ENCODE results near the gene NPAS1.
"Not testable (repeated sequence)": the region's sequence is repeated elsewhere in the genome, so short reads cannot be mapped to it uniquely, and the experiment has no call there.

Gene NPAS1

GRCh38 chr19:46990991-46991676 is 28.5 kb upstream of the NPAS1 start:
- peak; percentile 38 for DNase-seq (ENCODE audit: low read depth)

- DNase-seq (ENCODE audit: low read depth) = no peak
Measured at GRCh38 chr19:46992699-46993535, 26.7 kb upstream of the NPAS1 start.

DNA sequence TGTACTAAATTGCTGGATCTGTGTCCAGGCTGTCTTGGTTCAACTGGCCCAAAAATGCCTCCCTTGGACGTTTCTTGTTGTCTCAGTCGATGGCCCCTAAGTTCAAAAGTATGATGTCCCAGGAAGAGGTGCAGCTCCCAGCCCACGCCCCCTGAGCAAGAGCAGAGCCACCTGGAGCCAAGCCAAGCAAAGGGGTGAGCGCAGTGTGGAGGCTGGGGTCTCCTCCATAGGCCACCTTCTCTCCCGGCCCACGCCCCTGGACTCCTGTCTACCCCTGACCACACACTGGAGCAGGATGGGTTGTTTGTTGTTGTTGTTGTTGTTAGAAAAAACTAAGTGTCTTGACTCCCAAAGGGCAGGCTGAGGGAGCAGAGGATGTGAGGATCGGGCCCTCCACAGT is 26.0 kb upstream of the NPAS1 start:
- no peak for DNase-seq (ENCODE audit: low read depth)

DNA sequence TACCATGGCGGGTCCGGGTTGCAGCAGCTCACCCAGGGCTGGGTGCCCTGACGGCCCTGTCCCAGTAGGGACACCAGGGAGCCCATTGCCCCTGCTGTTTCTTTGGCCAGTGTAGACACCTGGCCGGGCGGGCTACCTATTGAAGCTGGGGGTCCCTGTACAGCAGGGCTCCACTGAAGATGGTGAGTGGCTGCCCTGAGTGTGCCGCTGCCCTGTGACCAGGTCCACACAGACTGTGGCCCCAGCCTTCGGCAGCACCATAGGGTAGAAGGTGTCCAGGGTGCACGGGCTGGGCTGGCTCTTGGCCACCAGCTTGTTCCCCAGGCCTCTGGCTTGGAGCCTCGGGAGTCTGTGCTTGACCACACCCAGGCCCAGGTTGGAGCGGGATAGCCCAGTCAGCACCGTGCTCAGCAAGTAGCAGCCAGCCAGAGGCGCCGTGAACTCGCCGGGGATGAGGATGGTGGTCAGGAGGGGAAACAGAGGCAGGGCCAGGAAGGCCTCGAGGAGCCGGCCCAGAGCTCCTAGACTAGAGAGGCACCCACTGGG is 25.4 kb upstream of the NPAS1 start:
- DNase-seq (ENCODE audit: low read depth) = no peak

GRCh38 chr19:46995492-46995891 is 24.1 kb upstream of the NPAS1 start:
- DNase-seq (ENCODE audit: low read depth) = no peak

- no peak for DNase-seq (ENCODE audit: low read depth)
Measured at GRCh38 chr19:46998445-46999125, 21.1 kb upstream of the NPAS1 start.

GRCh38 chr19:46999377-46999776 is 20.3 kb upstream of the NPAS1 start:
- DNase-seq (ENCODE audit: low read depth) = no peak

DNA sequence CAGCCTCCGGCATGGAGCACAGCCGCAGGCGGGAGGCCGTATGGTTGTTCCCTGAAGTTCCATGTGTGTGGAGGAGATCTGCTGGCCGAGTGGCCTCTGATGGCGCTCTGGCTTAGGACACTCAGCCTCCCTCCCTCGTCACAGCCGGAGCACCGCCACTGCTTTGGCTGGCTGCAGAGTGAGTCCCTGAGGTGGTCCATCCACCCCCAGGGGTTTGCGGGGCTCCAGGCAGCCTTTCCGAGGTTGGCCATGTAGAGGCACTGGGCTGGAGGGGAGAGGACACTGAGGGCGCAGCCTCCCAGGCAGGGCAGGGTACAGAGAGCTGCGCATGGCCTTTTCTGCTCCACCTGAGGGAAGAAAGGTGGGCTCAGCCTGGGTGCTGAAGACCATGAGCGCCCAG is 19.8 kb upstream of the NPAS1 start:
- DNase-seq (ENCODE audit: low read depth) = no peak

- DNase-seq (ENCODE audit: low read depth) = no peak
Measured at GRCh38 chr19:47000373-47000772, 19.3 kb upstream of the NPAS1 start.

GRCh38 chr19:47001584-47001983 is 18.1 kb upstream of the NPAS1 start:
- DNase-seq (ENCODE audit: low read depth) = no peak

- DNase-seq (ENCODE audit: low read depth) = no peak
Measured at GRCh38 chr19:47002106-47002766, 17.4 kb upstream of the NPAS1 start.

DNA sequence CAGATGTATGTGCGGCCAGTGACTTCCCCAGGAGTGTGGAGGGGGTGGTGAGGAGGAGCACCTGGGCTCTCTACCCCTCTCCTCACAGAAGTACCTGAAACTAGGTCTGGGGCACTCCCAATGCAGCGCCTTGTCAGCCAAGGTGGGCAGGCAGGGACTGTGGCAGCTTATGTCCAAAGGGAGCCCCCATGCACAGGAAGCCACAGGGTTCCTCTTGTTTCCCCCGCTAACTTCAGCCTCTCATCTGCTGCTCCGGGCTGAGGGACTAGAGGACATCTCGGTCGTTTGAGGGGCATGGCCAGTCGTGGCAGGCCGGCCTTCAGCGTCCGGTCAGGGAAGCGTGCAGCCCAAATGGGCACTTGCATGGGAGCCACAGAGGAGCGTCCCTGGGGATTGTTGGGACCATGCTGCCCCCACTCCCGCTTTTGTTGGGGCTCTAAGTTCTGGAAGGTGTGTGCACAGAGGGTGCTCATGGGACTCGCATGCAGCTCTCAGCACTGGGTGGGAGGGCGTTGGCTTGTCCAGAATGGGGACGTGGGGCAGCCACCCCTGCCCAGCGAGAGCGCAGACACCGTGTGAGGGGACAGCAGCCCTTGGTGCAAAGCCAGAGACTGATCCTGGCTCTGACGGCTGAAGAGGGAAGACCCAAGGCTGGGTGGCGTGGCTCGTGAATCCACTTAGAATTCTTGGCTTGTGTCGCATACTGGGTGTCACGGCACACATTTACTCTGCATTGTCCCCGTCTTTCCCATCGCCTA is 16.6 kb upstream of the NPAS1 start:
- no peak for DNase-seq (ENCODE audit: low read depth)

DNA sequence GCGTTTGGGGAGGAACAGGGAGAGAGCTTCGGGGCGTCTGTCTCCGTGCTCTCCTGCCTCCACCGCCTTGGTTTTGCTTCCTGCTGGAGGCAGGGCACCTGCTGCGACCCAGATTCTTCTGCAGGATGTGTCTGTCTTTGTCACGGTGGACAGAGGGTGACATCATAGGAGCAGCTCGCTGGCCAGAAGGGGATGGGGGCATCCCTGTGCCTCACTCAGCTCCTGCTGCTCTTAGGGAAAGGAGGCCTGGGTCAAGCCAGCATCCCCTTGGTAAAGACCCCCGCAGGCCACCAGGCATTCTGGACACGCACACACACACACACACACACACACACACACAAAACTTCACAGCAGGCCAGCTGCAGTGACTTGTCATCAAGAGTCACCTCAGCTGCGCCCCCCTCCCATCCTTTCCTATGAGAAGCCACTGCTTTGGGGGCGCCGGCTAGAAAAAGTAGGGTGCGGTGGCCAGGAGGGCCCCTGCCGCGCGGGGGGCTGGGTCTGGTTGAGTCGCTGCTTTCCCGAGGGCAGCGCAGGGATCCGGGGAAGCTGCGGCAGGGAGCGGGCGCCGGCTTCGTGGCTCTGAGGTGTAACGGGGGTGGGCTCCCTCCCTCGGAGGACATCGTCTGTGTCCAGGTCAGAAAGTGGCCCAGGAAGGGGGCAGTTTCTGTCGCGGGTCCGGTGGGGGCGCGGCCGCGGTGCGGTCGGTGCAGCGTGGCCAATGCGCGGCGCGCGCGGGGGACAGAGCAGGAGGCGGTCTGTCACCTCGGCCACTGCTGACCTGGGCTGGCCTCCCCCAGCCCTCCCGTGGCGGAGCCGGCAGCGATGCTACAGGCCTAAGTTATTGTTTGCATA is 15.8 kb upstream of the NPAS1 start:
- DNase-seq (ENCODE audit: low read depth) = no peak

GRCh38 chr19:47005164-47005641 is 14.4 kb upstream of the NPAS1 start:
- DNase-seq (ENCODE audit: low read depth) = no peak

DNA sequence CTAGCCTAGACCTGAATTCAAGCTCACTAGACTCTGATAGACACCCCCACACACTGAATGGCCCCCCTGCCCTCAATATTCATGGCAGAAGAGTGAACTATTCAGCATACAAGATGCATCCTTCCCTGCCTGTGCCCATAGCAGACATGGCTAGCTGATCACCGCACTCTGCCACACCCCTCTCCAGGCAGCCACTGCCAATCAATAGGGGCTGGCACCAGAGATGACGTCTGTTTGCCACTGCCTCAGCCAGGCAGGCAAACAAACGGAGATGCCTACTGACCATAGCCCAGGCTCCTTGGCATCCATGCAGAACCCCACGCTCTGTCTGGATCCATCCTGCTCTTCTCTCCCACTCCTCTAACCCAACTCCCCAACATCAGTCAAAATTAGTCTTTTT is 13.8 kb upstream of the NPAS1 start:
- DNase-seq (ENCODE audit: low read depth) = no peak

- no peak for DNase-seq (ENCODE audit: low read depth)
Measured at GRCh38 chr19:47006496-47006895, 13.1 kb upstream of the NPAS1 start.

DNA sequence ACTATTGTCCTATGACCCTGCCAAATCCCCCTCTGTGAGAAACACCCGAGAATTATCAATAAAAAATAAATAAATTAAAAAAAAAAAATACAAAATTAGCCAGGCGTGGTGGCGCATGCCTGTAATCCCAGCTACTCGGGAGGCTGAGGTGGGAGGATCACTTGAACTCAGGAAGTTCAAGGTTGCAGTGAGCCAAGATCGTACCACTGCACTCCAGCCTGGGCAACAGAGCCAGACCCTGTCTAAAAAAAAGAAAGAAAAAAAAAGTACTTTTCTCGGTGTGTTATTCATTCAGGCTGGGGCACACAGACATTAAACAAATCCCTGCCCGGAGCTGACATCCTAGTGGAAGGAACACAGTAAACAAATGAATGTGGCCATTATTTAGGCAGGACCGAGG is 9.1 kb upstream of the NPAS1 start:
- not testable (repeated sequence) for DNase-seq (ENCODE audit: low read depth)

DNA sequence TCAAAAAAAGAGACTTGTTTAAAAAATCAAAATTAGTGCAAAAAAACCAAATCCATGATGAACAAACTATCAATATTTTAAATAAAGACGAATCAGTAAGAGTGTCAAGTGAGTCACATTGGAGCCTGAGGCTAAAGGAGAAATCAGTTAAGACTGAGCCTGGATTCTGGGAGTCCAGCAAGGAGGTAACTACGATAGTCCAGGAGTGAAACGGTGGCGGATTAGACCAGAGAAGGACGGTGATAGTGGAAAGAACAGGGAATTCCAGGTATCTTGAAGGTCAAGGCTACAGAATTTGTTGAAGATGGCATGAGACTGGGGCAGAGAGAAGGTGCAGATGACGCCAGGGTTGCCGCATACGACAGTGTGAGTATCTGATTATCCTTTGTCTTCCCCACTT is 7.0 kb upstream of the NPAS1 start:
- DNase-seq (ENCODE audit: low read depth) = no peak

DNA sequence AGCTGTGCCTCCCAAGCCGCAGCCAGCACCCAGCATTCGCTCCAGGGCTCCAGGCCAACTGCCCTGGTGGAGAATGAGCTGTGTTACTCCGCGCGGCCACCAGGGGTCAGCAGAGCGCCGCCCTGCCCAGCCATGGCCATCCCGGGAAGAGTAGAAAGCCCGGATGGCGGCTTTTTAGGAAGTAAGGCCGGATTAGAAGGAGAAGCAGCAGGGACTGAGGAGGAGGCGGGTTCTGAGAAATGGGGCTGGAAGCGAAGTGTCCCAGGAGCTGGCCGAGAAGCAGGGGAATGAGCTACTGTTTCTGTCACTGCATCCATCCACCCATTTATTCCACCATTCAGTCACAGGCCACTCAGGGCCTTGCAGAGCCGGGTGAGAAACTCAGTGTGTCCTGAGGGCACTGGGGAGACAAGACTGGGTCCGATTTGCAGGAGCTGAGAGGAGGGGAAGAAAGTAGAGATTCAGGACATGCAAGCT is 6.6 kb upstream of the NPAS1 start:
- peak; percentile 39 for DNase-seq (ENCODE audit: low read depth)

DNA sequence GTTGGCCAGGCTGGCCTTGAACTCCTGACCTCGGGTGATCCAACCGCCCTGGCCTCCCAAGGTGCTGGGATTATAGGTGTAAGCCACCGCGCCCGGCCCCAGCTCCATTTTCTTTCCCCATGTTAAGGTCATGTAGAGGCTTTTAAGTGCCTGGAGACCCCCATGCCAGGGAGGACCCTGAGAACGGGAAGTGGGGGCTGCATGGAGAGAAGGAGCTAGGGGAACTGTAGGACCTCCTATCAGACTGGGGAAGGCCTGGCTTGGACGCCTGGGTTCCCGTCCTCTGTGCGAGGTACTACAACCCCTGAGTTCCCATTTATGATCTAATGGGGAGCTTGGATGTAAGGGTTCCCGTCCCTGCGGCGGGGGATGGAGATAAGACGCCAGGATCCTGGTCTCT is 714 bp upstream of the NPAS1 start:
- no peak for DNase-seq (ENCODE audit: low read depth)
